Fibroblast of the aortic adventitia (primary cell): ENCODE results near the gene CIROP. TPM values are rescaled to one million over a fixed set of nuclear protein-coding genes. Genes with fewer than 3 reads are reported as not detected.

ENCODE experiments used
- DNase-seq: peaks from one replicate; pipeline ENCODE4 v3.0.0-alpha.2; 2010; ENCODE audit warnings: low read depth
- H3K4me3 ChIP-seq: 2 replicates; pipeline ENCODE4 v1.5.1; 2011; ENCODE audit warnings: low read depth, mild to moderate bottlenecking, control low read depth, low read length, moderate library complexity
- CTCF ChIP-seq: IDR thresholded peaks from 2 replicates; pipeline ENCODE4 v1.5.1; 2011; ENCODE audit warnings: mild to moderate bottlenecking, low read length, control low read depth, inconsistent platforms; ENCODE audit not compliant: insufficient read depth
- total RNA-seq: library from RNA; depleted of rRNA; stranded (reverse); fragments of >200 nt; gene quantifications from 2 replicates; pipeline ENCODE4 v1.2.3, GENCODE V29; 2012; ENCODE audit warnings: low replicate concordance

CIROP gene
- total RNA-seq, 1 donor: 1.8 TPM

- no peak for DNase-seq
- peak; percentile 29 for TF ChIP-seq CTCF
- H3K4me3 ChIP-seq: no peak overlapping the region
Measured at GRCh38 chr14:23099212-23099861, 5.5 kb downstream of the CIROP start.

- TF ChIP-seq CTCF: no peak
- no peak for DNase-seq
- H3K4me3 ChIP-seq: no peak overlapping the region
Measured at GRCh38 chr14:23097786-23098185, 7.0 kb downstream of the CIROP start.

- peak; percentile 100 for DNase-seq
- H3K4me3 ChIP-seq: peak within 1 kb of the TSS; percentile 99
- no peak for TF ChIP-seq CTCF
Measured at GRCh38 chr14:23095196-23096108, 9.3 kb downstream of the CIROP start, which contains the start of gene C14orf119. C14orf119 (plus strand) TSS chr14:23095505; CDS start chr14:23097659, 2,154 bp downstream.

- DNase-seq: peak; percentile 87
- TF ChIP-seq CTCF: no peak
- peak within 1 kb of the TSS; percentile 99 for H3K4me3 ChIP-seq
Measured at GRCh38 chr14:23094666-23095195, 10.1 kb downstream of the CIROP start, which contains the start of gene ACIN1. ACIN1 (minus strand) TSS chr14:23095136; CDS start chr14:23095112, 24 bp downstream.

- H3K4me3 ChIP-seq: peak overlapping the region; percentile 99
- DNase-seq: no peak
- peak; percentile 40 for TF ChIP-seq CTCF
Measured at GRCh38 chr14:23093991-23094665, 10.7 kb downstream of the CIROP start.

GRCh38 chr14:23093526-23093925 is 11.3 kb downstream of the CIROP start:
- peak overlapping the region; percentile 99 for H3K4me3 ChIP-seq
- DNase-seq: no peak
- no peak for TF ChIP-seq CTCF
